Stimulated activated CD8-positive, alpha-beta memory T cell treated with anti-CD3 and anti-CD28 coated beads, Interleukin-12 subunit alpha, Interleukin-12 subunit beta, amount 100 ng/mL, for 24 hours (primary cell): ENCODE data around the gene STAC2.

Experiments used
- DNase-seq: peaks from one replicate; pipeline ENCODE4 v3.0.0-alpha.2; 2020; ENCODE audit errors: extremely low read depth

The STAC2 gene

GRCh38 chr17:39231591-39232551, 6.1 kb upstream of the STAC2 start:
- DNase-seq, result no peak

- no peak for DNase-seq
These were observed 5.4 kb upstream of the STAC2 start for GRCh38 chr17:39231091-39231561.

GRCh38 chr17:39230361-39230760, 4.6 kb upstream of the STAC2 start:
- DNase-seq, result no peak

GRCh38 chr17:39229274-39229913, 3.6 kb upstream of the STAC2 start:
- no peak for DNase-seq

- DNase-seq, result no peak
These were observed 1.7 kb upstream of the STAC2 start for GRCh38 chr17:39227364-39227919.

GRCh38 chr17:39225959-39226683, 376 bp upstream of the STAC2 start:
- DNase-seq, result no peak

- DNase-seq, result no peak
These were observed 902 bp downstream of the STAC2 start for GRCh38 chr17:39224778-39225307.

GRCh38 chr17:39223907-39224777, 1.6 kb downstream of the STAC2 start:
- DNase-seq, result no peak

GRCh38 chr17:39222866-39223834, 2.6 kb downstream of the STAC2 start:
- DNase-seq, result no peak

- no peak for DNase-seq
These were observed 3.6 kb downstream of the STAC2 start for GRCh38 chr17:39222151-39222550.

GRCh38 chr17:39221572-39221971, 4.2 kb downstream of the STAC2 start:
- DNase-seq, result no peak

GRCh38 chr17:39219647-39220154, 6.0 kb downstream of the STAC2 start:
- no peak for DNase-seq

GRCh38 chr17:39218906-39219305, 6.8 kb downstream of the STAC2 start:
- no peak for DNase-seq

GRCh38 chr17:39217734-39218369, 7.9 kb downstream of the STAC2 start:
- no peak for DNase-seq

GRCh38 chr17:39213852-39214251, 11.9 kb downstream of the STAC2 start:
- DNase-seq, result no peak

GRCh38 chr17:39212841-39213480, 12.8 kb downstream of the STAC2 start:
- DNase-seq, result no peak

- no peak for DNase-seq
These were observed 13.4 kb downstream of the STAC2 start for GRCh38 chr17:39212195-39212810.

- no peak for DNase-seq
These were observed 15.7 kb downstream of the STAC2 start for GRCh38 chr17:39210093-39210434.
